A673 (cell line): ENCODE measurements around the gene TRPM3.

Experiments
- EZH2 ChIP-seq: fragments of 200-600 bp; sonication (generic); IDR thresholded peaks from 2 replicates; pipeline ENCODE4 v1.6.1; 2017; ENCODE audit warnings: borderline replicate concordance, low read depth, mild to moderate bottlenecking, mixed read lengths, antibody characterized with exemption, low read length; ENCODE audit not compliant: poor library complexity, severe bottlenecking
- TF ChIP-seq, protein P1 (sequence below): fragments of 300-800, 200-600 bp; sonication (generic); conservative IDR thresholded peaks from 2 replicates; pipeline ENCODE4 v1.5.1; 2017; ENCODE audit warnings: low read depth, mild to moderate bottlenecking, antibody characterized with exemption, low read length, moderate library complexity, mixed read lengths

- TF ChIP-seq, protein P1, sequence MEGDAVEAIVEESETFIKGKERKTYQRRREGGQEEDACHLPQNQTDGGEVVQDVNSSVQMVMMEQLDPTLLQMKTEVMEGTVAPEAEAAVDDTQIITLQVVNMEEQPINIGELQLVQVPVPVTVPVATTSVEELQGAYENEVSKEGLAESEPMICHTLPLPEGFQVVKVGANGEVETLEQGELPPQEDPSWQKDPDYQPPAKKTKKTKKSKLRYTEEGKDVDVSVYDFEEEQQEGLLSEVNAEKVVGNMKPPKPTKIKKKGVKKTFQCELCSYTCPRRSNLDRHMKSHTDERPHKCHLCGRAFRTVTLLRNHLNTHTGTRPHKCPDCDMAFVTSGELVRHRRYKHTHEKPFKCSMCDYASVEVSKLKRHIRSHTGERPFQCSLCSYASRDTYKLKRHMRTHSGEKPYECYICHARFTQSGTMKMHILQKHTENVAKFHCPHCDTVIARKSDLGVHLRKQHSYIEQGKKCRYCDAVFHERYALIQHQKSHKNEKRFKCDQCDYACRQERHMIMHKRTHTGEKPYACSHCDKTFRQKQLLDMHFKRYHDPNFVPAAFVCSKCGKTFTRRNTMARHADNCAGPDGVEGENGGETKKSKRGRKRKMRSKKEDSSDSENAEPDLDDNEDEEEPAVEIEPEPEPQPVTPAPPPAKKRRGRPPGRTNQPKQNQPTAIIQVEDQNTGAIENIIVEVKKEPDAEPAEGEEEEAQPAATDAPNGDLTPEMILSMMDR: no peak
- TF ChIP-seq EZH2: no peak
Measured at GRCh38 chr9:71003346-71003745, 118.1 kb downstream of the TRPM3 start.
